CD4-positive, alpha-beta T cell treated with Interferon alpha-2 for 1 hour (primary cell): ENCODE measurements around the gene MIAT.
A peak's percentile ranks its signal among the peaks of the same experiment; 100 is the strongest.

Experiments
- DNase-seq, 2 donors: peaks; one replicate each; pipeline ENCODE4 v3.0.0-alpha.2; 2020 to 2022

The MIAT gene

DNA sequence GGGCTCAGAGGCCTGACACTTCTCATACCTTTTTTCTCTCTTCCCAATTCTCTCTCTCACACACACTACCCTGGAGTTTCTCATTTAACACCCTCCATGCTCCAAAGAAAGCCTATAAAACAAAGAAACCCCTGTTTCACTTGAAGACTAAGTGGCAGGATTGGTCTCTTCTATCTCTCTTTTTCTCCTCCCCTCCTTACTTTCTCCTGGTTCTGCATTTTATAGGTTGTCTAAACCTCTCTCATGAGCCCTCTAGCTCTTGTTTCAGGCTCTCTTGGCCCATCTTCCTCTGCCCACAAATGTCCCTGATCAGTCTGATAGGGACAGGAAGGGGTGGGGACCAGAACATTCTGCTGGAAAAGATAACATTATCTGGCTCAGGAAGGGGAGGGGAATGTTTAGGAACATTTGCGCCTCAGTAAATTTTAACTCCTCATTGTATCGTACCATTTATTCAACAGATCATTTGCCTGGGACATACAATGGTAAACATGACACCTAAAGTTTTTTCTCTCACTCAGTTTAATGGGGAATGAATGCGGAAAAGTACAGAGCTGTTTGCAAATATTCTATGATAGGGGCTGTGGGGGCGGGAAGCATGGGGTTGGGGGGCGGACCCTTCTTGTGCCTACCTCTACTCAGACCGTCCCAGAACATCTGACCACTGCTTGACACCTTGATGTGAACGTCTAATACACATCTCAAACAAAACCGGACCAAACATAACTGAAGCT, 24.8 kb upstream of the MIAT start:
- no peak for DNase-seq

DNA sequence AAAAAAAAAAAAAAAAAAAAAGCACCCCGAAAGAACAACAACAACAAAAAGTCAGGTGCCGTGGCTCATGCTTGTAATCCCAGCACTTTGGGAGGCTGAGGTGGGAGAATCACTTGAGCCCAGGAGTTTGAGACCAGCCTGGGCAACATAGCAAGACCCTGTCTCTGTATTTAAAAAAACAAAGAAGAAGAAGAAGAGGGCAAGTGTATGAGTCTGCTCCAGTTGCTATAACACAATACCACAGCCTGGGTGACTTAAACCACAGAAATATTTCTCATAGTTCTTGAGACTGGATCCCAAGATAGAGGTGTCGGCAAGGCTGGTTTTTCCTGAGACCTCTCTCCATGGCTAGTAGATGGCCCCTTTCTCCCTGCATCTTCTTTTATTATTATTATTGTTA, 23.2 kb upstream of the MIAT start:
- no peak for DNase-seq

- no peak for DNase-seq
These were observed 22.3 kb upstream of the MIAT start for GRCh38 chr22:26635117-26635516.

DNA sequence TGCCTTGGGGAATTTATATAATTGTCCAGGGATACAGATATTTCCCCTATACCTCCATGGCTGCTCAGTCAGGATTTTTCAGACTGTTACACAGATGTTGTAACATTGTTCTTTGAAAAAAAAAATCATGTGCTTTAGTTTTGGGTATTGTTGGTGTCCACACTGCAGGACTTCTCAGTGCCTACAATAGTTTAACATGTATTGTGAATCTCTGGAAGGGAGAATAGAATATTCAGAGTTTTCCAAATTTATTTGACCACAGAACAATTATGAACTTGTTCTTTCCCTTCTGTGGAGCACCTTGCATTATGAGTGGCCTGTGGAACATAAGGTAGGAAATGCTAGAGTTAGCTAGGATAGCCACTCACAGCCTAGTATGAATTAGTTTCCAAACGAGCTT, 21.1 kb upstream of the MIAT start:
- DNase-seq: no peak

DNA sequence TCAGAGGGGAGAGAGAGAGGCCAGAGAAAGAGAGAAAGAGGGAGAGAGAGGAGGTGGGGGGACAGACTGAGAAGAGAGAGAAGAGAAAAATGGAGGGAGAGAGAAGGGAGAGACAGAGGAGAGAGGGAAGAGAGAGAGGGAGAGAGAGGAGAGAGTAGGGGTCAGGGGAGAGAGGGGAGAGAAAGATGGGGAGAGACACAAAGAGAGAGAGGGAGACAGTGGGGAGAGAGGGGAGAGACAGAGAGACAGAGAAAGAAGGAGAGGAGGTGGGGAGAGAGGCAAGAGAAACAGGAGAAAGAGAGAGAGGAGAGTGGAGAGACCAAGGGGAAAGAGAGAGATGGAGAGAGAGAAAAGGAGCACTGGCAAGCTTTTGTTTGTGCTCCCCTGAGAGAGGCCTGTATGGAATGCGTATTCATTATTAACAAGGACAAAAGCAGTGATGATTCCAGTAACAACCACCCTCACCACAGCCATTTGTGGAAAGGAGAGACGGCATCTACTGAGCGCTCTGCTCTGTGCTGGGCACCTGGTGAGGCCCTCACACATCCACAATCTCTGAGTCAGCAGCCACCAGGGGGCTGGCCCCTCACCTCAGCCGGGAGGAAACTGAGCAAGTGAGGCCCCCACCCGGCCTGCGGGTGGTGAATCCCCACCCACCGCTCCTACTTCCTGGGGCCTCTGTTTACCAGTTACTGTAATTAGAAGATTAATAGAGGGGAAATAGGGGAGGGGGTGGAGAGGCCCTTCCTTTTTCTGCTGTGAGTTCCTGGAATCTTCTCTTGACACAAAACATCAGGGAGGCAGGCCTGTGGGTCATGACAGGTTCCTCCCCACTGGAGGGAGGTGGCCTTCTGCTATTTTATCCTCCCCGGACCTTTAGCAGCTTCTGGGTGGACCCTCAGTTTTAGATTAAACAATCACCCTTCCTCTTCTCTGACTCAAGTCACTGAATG, 14.6 kb upstream of the MIAT start:
- DNase-seq: peak; percentile 67 to 86

DNA sequence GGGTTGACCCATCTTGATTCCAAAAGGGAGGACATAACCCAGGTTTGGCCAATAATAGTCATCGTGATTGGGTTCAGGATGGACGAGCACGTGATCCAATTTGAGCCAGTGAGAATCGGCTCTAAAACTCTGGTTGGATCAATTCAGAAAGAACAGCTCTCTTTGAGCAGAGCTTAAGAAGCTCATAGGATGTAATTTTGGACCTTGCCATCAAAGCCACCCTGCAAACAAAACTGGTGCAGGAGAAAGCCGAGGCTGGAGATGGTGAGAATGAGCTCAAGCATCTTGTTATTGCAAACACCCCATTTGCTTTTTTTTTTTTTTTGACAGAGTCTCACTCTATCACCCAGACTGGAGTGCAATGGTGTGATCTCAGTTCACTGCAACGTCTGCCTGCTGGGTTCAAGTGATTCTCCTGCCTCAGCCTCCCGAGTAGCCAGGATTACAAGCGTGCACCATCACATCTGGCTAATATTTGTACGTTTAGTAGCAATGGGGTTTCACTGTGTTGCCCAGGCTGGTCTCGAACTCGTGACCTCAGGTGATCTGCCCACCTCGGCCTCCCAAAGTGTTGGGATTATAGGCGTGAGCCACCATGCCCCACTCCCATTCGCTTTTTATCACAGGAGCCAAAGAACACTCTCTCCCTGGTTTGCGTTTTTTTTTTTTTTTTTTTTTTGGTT, 13.8 kb upstream of the MIAT start:
- DNase-seq: peak in 1 of 2 donors; percentile 43

DNA sequence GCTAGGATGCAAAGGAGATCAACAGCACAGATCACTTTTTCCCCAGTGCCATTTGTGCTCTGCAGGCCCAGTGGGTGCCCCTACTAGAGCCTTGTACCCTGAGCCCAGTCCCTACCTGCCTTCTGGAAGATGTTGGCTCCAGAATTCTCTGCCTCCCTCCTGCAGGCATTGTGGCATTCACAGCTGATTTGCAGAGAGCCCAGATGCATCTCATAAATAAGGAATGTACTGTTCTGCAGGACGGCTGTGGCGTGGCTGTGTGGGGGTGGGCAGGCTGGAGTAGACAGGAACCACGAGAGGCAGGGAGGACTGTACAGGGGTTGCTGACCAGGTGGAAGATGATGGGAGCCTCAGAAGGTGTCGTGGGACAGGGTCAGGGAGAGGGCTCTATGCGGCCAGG, 11.2 kb upstream of the MIAT start:
- no peak for DNase-seq

- peak in 1 of 2 donors; percentile 52 for DNase-seq
These were observed 9.3 kb upstream of the MIAT start for GRCh38 chr22:26648011-26648497.

GRCh38 chr22:26648528-26649388, 8.6 kb upstream of the MIAT start:
- DNase-seq: peak in 1 of 2 donors; percentile 26

DNA sequence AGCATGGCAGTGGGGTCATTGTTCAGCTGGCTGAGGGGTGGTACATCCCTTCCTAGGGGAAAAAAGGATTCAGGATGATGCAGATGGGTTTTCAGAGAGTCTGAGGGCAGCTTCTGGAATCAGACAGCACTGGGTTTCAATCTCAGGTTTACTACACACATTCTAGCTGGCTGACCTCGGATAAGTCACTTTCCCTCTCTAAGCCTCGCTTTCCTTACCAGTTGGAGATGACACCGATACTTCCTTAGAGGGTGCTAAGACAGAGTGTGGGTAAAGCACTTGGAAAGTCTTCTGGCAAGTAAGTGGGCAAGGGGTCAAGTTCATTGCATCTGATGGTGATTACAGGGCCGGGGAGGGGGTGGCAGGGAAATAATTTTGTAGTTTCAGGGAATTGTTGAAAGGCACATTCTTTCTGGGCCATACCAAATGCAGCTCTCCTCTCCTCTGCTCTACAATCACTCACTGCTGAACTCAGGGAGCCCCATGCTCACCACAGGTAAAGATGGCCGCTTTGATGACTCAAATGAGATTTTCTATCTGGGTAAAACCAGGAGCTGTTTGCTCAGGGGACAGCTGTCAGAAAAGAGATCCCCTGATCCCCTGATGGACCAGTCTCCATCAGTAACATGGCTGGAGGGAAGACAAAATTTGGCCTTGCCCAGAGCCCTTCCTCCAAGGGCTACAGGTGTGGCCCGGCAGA, 6.5 kb upstream of the MIAT start:
- DNase-seq: no peak

GRCh38 chr22:26651815-26652214, 5.6 kb upstream of the MIAT start:
- no peak for DNase-seq

DNA sequence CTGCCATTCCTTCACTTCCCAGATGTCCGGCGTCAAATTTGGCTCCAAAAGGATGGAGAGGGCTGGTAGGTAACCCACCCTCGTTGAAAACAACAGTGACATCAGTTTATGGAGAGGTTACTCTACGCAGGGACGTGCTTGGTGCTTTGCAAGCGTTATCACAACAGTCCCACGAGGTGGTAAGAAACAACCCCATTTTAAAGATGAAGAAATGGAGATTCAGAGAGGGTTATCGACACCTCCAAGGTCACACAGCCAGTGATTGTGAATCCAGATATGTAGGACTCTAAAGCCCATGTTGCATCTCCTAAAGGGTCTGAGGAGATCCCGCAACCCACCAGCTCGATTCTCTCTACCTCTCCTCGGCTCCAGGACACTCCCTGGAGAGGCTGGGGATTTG, 773 bp downstream of the MIAT start:
- peak in 1 of 2 donors; percentile 29 for DNase-seq

GRCh38 chr22:26658671-26659478, 1.5 kb downstream of the MIAT start:
- DNase-seq: peak; percentile 66 to 72

GRCh38 chr22:26660356-26660755, 3.0 kb downstream of the MIAT start:
- DNase-seq: no peak

DNA sequence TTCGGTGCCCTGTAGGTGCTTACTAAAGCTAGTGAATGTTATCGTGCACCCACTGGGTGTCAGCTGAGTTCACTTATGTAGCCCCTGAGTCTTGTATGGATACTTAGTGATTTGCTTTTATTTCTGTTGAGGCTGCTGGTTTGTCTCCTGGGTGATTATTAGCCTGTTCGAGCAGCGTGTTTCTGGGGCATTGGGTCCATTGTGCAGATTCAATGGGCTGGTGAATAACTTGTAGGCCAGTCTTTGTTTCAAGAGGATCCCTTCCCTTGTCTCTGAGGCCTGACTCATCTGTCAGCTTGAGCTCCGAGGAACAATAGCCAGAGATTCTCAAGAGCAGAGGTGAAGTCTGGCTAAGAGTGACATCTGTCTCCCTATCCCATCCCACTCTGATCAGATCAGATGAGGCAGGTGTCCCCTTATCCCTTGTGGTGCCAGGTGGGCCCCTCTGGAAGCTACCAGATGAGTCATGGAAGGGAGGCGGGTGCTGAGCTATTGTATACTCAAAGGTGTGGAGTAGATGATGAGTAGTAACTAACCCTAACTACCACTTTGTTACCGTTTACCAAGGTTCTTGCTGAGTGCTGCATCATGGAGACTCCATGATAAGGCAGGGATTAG, 3.7 kb downstream of the MIAT start:
- DNase-seq: no peak

DNA sequence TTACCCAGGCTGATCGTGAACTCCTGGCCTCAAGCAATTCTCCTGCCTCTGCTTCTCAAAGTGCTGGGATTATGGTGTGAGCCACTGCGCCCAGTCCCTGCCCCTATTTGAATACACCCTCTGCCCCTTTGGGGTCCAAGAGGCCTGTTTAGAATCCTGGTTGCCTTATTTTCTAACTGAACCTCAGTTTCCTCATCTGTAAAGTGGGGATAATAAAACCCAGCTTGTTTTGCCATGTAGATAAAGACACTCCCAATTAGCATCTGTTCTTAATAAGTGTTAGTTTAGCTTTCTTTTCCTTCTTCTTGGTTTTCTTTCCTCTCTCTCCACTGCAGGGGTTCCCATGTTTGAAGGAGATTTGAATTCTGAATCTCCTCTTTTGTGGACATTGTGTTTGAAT, 4.8 kb downstream of the MIAT start:
- DNase-seq: no peak

DNA sequence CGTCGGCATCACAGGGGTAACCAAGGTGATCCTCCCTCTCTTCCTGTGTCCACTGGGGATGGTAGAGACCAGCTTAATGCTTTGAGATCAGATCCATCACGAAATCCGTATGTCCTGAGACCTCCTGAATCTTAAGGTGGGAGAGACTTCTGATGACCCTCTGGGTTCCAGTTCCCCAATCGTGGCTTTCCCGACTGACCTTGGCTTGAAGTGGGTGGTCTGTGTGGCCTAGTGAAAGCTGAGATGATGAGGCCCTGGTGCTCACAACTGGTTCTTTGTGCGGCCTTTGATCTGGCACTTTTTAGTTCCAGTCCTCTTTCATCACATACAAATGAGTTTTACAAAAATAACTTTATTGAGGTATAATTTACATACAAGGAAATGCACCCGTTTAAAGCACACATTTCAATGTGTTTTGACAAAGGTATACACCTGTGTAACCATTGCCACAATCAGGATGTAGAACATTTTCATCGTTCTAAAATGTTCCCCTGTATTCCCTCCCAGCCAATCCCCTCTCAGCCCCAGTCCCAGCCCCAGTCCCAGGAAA, 6.1 kb downstream of the MIAT start:
- DNase-seq: no peak

DNA sequence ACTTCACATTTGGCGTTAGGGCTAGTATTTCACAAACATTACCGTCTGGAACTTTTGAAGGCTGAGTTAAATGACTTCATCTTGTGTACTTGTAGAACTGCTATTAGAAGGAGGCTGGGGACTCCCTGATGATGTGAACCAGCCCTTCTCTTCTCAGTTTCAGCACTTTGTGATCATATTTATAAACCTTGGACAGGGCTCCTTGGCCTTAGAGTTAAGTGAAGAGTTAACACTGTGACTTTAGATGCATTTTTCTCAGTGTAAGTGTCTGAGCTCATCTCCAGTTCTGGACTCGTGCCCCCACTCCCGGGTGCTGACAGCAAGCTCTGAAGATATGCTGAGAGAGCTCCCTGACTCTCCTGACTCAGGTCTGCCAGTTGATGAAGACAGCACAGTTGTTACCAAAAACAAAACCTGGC, 8.4 kb downstream of the MIAT start:
- no peak for DNase-seq

GRCh38 chr22:26667140-26667539, 9.8 kb downstream of the MIAT start:
- DNase-seq: no peak

DNA sequence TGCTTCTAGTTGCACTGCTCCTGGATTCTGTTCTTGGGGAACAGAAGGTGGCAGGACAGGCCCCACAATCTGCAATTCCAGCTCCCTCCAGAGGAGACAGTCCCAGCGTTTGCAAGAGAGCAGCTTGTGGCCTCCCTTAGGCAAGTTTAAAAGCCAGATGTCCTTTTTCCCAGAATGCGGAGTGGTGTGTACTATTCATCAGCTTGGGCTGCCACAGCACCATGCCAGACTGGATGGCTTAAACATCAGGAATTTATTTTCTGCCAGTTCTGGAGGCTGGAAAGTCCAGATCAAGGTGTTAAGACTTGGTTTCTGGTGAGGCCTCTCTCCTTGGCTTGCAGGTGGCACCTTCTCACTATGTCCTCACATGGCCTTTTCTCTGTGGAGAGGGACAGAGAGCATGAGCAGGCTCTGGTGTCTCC, 11.7 kb downstream of the MIAT start:
- DNase-seq: peak in 1 of 2 donors; percentile 25
